NCI-H1092 treated with DMSO at 0.1 percent for 48 hours (cell line): Measurements from ENCODE around the gene CENPVL2.
"Not testable (repeated sequence)": the region's sequence is repeated elsewhere in the genome, so short reads cannot be mapped to it uniquely, and the experiment has no call there.

Experiments
- DNase-seq: peaks from one replicate; lab custom pipeline; 2025; lab: John Stamatoyannopoulos, UW

The CENPVL2 gene

DNA sequence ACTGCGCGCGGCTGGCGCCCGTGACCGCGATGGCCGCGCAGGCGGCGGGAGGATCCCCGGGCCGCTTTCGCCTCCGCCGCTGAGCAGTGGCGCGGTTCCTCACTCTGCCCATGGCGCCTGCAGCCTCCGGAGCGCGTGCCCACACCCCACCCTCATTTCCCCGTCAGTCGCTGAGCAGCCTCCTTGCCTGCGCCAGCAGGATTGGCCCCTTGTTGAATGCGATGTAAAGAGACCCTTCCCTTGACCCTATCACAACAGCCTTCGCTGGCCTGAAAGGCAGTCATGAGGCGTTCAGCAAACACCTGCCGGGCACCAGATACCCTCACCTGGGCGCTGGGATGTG is at the start of gene CENPVL2:
TSS of gene CENPVL2 (minus strand) at position 112 of the 343 bp plus-strand sequence. CDS start at position 112, 0 bp downstream.
- DNase-seq: not testable (repeated sequence)

DNA sequence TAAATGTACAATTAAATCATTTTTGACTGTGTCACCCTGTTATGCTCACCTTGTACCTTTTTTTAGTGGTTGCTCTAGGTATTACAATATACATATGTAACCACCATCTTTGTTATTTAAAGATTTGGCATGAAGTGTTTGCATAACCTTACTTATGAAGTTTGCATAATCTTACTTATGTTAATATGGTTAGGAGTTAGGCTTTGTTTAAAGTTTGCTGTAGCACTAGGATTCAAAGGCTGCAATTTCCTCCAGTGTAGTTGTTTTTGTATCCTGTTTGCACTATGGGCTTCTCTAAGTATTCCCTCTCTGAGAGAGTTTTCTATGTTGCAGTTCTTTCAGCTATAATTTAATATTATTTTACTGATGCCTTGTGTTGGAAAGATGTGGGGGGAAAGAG is 45.6 kb upstream of the CENPVL2 start:
- no peak for DNase-seq

DNA sequence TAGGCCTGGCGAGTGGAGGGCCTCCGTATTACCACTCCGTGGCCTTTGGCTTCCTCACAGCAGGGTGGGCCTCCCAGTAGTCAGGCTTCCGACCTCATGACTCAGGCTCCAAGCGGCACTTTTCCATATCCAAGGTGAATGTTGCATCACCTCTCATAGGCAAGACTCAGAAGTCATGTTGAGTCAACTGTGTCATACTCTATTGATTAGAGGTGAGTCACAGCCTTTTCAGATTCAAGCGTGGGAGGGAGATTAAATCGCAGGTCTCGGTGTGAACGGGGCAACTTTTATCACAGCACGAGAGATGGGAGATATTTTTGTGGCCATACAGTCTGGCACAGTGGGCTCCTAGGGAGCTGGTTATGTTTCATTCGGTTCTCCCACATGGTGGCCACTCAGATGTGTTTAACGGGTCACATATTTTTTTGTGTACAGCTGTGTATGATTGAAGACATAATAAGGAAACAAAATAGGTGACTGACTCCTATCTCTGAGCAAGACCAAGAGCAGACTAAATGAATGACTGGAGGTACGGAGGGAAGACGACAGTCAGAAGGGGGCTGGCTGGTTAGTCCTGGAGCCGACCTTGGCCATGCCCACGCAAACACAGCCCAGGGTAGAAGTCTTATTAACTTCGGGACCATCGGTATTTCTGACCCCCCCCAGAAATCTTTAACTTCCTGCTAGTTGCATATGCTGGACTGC is 30.5 kb upstream of the CENPVL2 start:
- not testable (repeated sequence) for DNase-seq

DNA sequence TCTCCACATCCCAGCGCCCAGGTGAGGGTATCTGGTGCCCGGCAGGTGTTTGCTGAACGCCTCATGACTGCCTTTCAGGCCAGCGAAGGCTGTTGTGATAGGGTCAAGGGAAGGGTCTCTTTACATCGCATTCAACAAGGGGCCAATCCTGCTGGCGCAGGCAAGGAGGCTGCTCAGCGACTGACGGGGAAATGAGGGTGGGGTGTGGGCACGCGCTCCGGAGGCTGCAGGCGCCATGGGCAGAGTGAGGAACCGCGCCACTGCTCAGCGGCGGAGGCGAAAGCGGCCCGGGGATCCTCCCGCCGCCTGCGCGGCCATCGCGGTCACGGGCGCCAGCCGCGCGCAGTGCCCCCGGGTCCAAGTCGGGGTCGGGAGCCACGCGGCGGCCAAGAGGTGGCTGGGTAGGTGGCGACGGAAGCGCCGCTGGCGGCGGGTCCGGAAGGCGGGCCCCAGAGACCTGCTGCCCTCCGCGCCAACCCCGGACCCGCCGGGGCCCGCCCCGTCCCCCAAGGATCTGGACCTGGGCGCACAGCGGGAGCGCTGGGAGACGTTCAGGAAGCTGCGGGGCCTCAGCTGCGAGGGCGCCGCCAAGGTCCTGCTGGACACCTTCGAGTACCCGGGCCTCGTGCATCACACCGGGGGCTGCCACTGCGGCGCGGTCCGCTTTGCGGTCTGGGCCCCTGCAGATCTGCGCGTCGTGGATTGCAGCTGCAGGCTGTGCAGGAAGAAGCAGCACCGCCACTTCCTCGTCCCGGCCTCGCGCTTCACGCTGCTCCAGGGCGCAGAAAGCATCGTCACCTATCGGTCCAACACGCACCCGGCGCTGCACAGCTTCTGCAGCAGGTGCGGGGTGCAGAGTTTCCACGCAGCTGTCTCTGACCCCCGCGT is 27.9 kb upstream of the CENPVL2 start, which contains the start of gene CENPVL1:
TSS of gene CENPVL1 (plus strand) at position 236 of the 888 bp plus-strand sequence. CDS start at position 236, 0 bp downstream.
- DNase-seq: not testable (repeated sequence)

DNA sequence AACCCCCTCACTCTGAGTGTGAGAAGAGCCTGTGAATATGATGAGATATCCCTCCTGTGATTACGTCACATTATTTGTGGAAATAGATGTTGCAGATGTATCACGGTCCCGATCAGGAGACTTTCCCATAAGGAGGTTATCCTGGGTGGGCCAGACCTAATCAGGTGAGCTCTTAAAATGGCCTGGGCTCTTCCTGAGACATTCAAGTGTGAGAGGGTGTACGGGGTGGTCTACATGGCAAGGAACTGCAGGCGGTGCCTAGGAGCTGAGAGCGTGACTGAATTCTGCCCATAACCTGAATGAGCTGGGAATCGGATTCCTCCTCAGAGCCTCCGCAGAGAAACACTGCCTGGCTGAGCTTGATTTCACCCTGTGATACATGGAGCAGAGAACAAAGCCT is 14.8 kb upstream of the CENPVL2 start:
- DNase-seq: no peak

DNA sequence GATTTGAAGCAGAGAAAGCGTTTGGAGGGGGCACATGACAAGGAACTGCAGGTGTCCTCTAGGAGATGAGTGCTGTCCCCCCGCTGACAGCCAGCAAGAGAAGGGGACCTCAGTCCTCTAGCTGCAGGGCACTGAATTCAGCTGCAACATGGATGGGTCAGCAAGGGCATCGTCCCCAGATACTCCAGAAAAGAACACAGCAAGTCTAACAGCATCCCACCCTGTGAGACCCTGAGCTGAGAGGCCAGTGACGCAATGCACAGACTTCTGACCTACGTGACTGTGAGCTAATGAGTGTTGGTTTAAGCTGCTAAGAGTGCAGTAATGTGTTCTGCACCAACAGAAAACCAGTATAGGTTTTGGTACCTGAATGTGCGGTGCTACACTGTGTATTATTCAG is 11.6 kb upstream of the CENPVL2 start:
- DNase-seq: no peak

DNA sequence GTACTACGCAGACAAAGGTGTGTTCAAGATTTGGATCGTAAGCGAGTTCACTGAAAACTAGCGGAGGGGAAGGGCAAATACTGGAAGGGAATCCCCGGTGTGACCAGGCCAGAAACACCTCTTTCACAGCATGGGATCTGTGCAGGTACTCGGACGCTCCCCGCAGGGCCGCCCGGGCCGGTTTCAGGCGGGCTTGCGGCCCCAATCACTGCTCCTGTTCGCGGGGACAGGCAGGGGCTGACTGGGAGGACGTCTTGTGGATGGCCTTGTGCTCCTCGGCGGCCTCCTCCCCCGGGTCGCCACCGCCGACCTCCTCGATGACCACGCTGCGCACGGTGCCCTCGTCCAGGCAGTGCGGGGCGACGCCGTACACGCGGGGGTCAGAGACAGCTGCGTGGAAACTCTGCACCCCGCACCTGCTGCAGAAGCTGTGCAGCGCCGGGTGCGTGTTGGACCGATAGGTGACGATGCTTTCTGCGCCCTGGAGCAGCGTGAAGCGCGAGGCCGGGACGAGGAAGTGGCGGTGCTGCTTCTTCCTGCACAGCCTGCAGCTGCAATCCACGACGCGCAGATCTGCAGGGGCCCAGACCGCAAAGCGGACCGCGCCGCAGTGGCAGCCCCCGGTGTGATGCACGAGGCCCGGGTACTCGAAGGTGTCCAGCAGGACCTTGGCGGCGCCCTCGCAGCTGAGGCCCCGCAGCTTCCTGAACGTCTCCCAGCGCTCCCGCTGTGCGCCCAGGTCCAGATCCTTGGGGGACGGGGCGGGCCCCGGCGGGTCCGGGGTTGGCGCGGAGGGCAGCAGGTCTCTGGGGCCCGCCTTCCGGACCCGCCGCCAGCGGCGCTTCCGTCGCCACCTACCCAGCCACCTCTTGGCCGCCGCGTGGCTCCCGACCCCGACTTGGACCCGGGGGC is 567 bp downstream of the CENPVL2 start:
- not testable (repeated sequence) for DNase-seq

DNA sequence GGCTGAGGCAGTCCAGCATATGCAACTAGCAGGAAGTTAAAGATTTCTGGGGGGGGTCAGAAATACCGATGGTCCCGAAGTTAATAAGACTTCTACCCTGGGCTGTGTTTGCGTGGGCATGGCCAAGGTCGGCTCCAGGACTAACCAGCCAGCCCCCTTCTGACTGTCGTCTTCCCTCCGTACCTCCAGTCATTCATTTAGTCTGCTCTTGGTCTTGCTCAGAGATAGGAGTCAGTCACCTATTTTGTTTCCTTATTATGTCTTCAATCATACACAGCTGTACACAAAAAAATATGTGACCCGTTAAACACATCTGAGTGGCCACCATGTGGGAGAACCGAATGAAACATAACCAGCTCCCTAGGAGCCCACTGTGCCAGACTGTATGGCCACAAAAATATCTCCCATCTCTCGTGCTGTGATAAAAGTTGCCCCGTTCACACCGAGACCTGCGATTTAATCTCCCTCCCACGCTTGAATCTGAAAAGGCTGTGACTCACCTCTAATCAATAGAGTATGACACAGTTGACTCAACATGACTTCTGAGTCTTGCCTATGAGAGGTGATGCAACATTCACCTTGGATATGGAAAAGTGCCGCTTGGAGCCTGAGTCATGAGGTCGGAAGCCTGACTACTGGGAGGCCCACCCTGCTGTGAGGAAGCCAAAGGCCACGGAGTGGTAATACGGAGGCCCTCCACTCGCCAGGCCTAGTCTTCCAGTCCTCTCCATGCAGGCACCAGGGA is 2.8 kb downstream of the CENPVL2 start:
- not testable (repeated sequence) for DNase-seq

DNA sequence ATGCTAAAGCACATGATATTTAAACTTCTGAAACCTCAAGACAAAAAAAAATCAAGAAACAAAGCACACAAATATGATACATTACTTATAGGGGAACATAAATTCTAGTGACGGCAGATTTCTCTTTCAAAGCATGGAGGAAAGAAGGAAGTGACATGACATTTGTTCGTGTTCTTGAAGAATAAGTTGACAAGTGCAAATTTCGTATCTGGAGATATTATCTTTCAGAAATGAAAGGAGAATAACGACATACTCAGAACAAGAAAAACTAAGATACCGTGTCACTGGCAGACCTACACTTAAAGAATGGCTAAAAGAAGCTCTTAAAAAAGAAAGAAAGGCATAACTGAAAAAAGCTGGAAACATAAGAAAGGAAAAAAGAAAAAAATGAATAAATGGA is 16.6 kb downstream of the CENPVL2 start:
- DNase-seq: no peak

DNA sequence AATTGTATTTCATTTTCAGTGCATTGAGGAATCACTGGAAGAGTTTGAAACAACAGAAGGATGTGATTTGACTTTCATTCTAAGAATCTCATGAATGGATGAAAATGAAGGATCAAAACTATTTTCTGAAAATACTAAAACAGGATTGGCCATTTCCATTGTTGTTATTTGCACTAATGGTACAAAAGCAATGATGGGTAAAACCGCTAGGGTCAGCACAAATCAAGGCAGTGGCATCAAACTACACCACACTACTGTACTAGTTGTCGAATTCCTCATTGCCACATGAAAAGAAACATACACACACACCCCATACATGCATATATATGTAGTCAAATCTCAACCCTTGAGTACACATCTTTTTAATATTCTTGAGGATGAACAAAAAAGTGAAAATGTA is 39.3 kb downstream of the CENPVL2 start:
- DNase-seq: no peak

DNA sequence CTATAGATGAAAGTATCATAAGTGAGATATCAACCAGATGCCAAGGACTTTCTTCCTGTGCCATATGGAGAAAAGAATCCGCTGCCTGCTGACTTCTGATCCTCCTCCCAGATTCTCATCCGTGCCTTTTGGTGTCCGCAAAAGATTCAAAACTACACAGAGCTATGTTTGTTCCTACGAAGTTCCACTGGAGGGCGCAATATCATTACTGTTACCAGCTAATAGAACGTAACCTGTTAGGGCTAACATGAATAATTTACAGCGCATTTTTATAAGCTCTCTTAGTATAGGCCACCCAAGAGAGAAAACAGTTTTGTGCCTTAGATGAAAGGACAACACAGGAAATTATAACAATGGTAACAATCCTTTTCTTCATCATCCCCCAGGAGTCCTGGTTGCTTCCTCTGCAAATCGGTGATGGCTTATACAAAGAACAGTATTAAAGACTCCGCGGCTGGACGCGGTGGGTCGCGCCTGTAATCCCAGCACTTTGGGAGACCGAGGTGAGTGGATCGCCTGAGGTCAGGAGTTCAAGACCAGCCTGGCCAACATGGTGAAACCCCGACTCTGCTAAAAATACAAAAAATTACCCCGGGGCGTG is 41.1 kb downstream of the CENPVL2 start:
- DNase-seq: peak; percentile 73

DNA sequence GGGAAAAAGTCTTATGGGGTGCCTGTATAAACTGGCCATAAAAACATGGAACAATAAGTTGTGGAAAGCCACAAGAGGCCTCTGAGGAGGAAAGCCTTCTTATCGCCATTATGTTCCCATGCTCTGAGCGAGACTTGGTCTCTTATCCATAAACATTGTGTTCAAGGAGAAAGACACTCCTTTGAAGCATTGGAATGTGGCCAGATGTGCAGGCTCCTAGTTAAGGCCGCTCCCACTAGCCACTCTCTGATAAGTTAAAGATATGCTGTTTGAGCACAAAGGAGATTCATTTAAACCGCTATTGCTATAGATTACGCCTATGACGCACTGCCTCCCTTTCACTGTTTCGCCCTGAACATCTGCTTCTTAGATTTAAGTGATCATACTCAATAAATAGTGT is 46.1 kb downstream of the CENPVL2 start:
- DNase-seq: not testable (repeated sequence)
